SK-N-MC (cell line): Measurements from ENCODE around the gene SMCHD1.

Source experiments
- DNase-seq: peaks from one replicate; pipeline ENCODE4 v3.0.0-alpha.2; 2011; ENCODE audit warnings: low read depth, low spot score
- H3K27ac ChIP-seq: fragments of 200-600 bp; sonication (generic); 2 replicates; pipeline ENCODE4 v1.5.1; 2016; ENCODE audit warnings: mixed run types
- H3K36me3 ChIP-seq: fragments of 200-600 bp; sonication (generic); 2 replicates; pipeline ENCODE4 v1.6.1; 2017; ENCODE audit warnings: antibody characterized with exemption, low read length, mixed read lengths; ENCODE audit not compliant: insufficient read depth
- H3K4me3 ChIP-seq: fragments of 200-600 bp; sonication (generic); 2 replicates; pipeline ENCODE4 v1.5.1; 2016
- H3K9ac ChIP-seq: fragments of 200-600 bp; sonication (generic); 2 replicates; pipeline ENCODE4 v1.8.0; 2017; ENCODE audit warnings: mixed run types, mixed read lengths; ENCODE audit not compliant: insufficient read length
- H3K9me3 ChIP-seq: fragments of 200-600 bp; sonication (generic); 2 replicates; pipeline ENCODE4 v1.6.1; 2017; ENCODE audit warnings: low read depth, mild to moderate bottlenecking, antibody characterized with exemption, low read length, moderate library complexity, mixed read lengths
- EZH2 ChIP-seq: fragments of 200-600 bp; sonication (generic); IDR thresholded peaks from one replicate; pipeline ENCODE4 v1.6.1; 2017; ENCODE audit warnings: antibody characterized with exemption
- FOXP2 ChIP-seq: optimal IDR thresholded peaks from 2 replicates; pipeline ENCODE3; 2011; ENCODE audit warnings: mild to moderate bottlenecking, moderate library complexity; ENCODE audit not compliant: insufficient read depth; ENCODE audit errors: extremely low read length, control extremely low read depth
- POLR2AphosphoS5 ChIP-seq: IDR thresholded peaks from 2 replicates; pipeline ENCODE4 v1.6.1; 2012; ENCODE audit warnings: mild to moderate bottlenecking, low read depth, low read length, borderline replicate concordance

The SMCHD1 gene

GRCh38 chr18:2627821-2628276 is 27.7 kb upstream of the SMCHD1 start:
- Histone ChIP-seq H3K27ac (no peak overlapping the region), H3K9me3 (no peaks in the 10 kb centered on the region), H3K4me3 (no peak overlapping the region), H3K9ac (no peak overlapping the region), H3K36me3 (no peaks in the 10 kb centered on the region)
- DNase-seq = no peak
- TF ChIP-seq FOXP2 = no peak
- TF ChIP-seq EZH2 = no peak
- TF ChIP-seq POLR2AphosphoS5 = no peak

GRCh38 chr18:2629003-2629402 is 26.5 kb upstream of the SMCHD1 start:
- Histone ChIP-seq H3K9me3 (no peaks in the 10 kb centered on the region), H3K4me3 (no peak overlapping the region), H3K36me3 (no peaks in the 10 kb centered on the region), H3K27ac (no peak overlapping the region), H3K9ac (no peak overlapping the region)
- DNase-seq = no peak
- TF ChIP-seq POLR2AphosphoS5 (no peak), FOXP2 (no peak), EZH2 (no peak)

GRCh38 chr18:2635586-2635985 is 19.9 kb upstream of the SMCHD1 start:
- H3K4me3 ChIP-seq = no peak overlapping the region
- no peaks in the 10 kb centered on the region for H3K9me3 ChIP-seq
- TF ChIP-seq POLR2AphosphoS5 (no peak), FOXP2 (no peak), EZH2 (no peak)
- no peaks in the 10 kb centered on the region for H3K36me3 ChIP-seq
- no peak overlapping the region for H3K27ac ChIP-seq
- DNase-seq = no peak
- no peak overlapping the region for H3K9ac ChIP-seq

GRCh38 chr18:2636126-2636631 is 19.3 kb upstream of the SMCHD1 start:
- Histone ChIP-seq H3K9me3 (no peaks in the 10 kb centered on the region), H3K4me3 (no peak overlapping the region), H3K9ac (no peak overlapping the region), H3K36me3 (no peaks in the 10 kb centered on the region), H3K27ac (no peak overlapping the region)
- no peak for DNase-seq
- TF ChIP-seq EZH2 = no peak
- TF ChIP-seq POLR2AphosphoS5 = no peak
- TF ChIP-seq FOXP2 = no peak

GRCh38 chr18:2641638-2642037 is 13.9 kb upstream of the SMCHD1 start:
- Histone ChIP-seq H3K4me3 (no peak overlapping the region), H3K9ac (no peak overlapping the region), H3K27ac (no peak overlapping the region), H3K36me3 (no peaks in the 10 kb centered on the region), H3K9me3 (no peaks in the 10 kb centered on the region)
- TF ChIP-seq POLR2AphosphoS5 (no peak), EZH2 (no peak), FOXP2 (no peak)
- DNase-seq = no peak

GRCh38 chr18:2642771-2643170 is 12.8 kb upstream of the SMCHD1 start:
- H3K9me3 ChIP-seq = no peaks in the 10 kb centered on the region
- no peak overlapping the region for H3K9ac ChIP-seq
- DNase-seq = no peak
- H3K4me3 ChIP-seq = no peak overlapping the region
- no peak overlapping the region for H3K27ac ChIP-seq
- TF ChIP-seq POLR2AphosphoS5 (no peak), EZH2 (no peak), FOXP2 (no peak)
- no peaks in the 10 kb centered on the region for H3K36me3 ChIP-seq

- Histone ChIP-seq H3K36me3 (no peaks in the 10 kb centered on the region), H3K9ac (no peak overlapping the region), H3K27ac (no peak overlapping the region), H3K4me3 (no peak overlapping the region), H3K9me3 (no peaks in the 10 kb centered on the region)
- DNase-seq = no peak
- TF ChIP-seq POLR2AphosphoS5 = no peak
- TF ChIP-seq FOXP2 = no peak
- no peak for TF ChIP-seq EZH2
Measured at GRCh38 chr18:2644535-2644934, 11.0 kb upstream of the SMCHD1 start.

GRCh38 chr18:2651981-2652380 is 3.5 kb upstream of the SMCHD1 start:
- no peaks in the 10 kb centered on the region for H3K9me3 ChIP-seq
- no peak overlapping the region for H3K4me3 ChIP-seq
- no peaks in the 10 kb centered on the region for H3K36me3 ChIP-seq
- DNase-seq = no peak
- no peak overlapping the region for H3K9ac ChIP-seq
- H3K27ac ChIP-seq = no peak overlapping the region
- no peak for TF ChIP-seq EZH2

GRCh38 chr18:2653467-2653866 is 2.1 kb upstream of the SMCHD1 start:
- Histone ChIP-seq H3K4me3 (no peak overlapping the region), H3K36me3 (no peaks in the 10 kb centered on the region), H3K9ac (no peak overlapping the region), H3K9me3 (no peaks in the 10 kb centered on the region), H3K27ac (no peak overlapping the region)
- no peak for DNase-seq
- TF ChIP-seq EZH2 (no peak), FOXP2 (no peak), POLR2AphosphoS5 (no peak)
